Germinal center (tissue), 1 donor: Measurements from ENCODE around the gene NR2C2.

Experiments
- DNase-seq: peaks from one replicate; pipeline ENCODE4 v3.0.0; 2012; ENCODE audit warnings: mixed read lengths, low spot score

NR2C2 gene

DNA sequence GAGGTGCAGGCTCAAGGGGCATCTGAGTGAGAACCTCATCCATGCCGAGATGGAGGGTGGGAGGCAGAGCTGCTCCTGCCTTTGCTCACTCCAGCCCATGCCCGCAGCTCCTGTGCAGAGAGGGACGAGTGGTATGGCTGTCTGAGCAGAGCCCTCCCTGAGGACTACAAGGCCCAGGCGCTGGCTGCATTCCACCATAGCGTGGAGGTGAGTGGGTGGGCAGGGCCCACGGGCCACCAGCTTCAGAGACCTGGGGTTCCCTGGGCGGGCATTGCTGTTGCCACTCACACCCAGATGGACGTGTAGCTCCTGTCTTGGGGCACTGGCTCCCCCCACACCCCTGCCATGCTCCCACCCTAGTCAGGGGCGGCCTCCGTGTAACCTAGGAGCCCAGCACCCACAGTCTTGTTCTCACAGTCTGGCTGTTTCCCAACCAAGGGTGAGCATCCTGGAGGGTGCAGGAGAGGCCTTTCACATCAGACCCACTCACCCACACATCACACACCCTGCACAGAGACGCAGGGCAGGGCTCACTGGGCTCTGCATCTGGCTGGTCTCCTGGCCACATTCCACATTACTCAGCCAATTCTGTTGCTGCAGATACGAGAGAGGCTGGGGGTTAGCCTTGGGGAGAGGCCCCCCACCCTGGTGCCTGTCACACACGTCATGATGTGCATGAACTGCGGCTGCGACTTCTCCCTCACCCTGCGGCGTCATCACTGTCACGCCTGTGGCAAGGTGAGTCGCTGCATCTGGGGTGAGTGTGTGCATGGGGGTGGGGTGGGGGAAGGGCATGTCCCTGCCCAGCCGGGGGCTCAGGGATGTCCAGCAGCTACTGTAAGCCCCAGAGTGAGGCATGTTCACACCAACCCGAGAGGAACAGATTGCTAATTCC is 25.3 kb upstream of the NR2C2 start:
- no peak for DNase-seq

DNA sequence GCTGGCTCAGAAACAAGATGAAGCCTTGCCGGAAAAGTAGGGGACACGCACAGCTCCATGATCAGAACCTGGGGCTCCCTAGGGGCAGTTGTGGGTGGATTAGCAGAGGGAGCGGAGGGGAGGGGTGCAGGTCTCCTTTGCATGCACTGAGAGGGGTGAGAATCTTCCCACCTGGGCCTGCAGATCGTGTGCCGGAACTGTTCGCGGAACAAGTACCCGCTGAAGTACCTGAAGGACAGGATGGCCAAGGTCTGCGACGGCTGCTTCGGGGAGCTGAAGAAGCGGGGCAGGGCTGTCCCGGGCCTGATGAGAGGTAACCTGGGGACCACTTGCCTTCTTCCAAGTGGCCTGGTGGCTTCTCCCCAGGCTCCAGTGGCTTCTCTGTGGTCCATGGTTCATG is 24.5 kb upstream of the NR2C2 start:
- no peak for DNase-seq

- no peak for DNase-seq
Measured at GRCh38 chr3:14923476-14923875, 23.9 kb upstream of the NR2C2 start.

- DNase-seq = peak; percentile 43
Measured at GRCh38 chr3:14925729-14926591, 21.4 kb upstream of the NR2C2 start.

GRCh38 chr3:14926592-14926991 is 20.8 kb upstream of the NR2C2 start:
- DNase-seq = no peak

DNA sequence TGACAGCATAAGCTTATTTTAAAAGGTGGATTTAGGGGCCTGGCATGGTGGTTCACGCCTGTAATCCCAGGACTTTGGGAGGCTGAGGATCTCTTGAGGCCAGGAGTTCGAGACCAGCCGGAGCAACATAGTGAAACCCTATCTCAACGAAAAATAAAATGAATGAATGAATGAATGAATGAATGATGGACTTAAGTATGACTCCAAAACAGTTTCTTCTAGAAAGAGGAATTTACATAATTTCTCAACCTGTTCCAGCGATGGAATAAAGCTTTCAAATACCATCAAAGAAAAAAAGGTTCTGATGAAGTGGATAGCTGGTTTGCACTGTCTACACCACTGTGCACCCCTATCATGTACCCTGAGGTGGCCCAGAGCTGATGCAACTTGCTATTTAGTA is 20.1 kb upstream of the NR2C2 start:
- no peak for DNase-seq

DNA sequence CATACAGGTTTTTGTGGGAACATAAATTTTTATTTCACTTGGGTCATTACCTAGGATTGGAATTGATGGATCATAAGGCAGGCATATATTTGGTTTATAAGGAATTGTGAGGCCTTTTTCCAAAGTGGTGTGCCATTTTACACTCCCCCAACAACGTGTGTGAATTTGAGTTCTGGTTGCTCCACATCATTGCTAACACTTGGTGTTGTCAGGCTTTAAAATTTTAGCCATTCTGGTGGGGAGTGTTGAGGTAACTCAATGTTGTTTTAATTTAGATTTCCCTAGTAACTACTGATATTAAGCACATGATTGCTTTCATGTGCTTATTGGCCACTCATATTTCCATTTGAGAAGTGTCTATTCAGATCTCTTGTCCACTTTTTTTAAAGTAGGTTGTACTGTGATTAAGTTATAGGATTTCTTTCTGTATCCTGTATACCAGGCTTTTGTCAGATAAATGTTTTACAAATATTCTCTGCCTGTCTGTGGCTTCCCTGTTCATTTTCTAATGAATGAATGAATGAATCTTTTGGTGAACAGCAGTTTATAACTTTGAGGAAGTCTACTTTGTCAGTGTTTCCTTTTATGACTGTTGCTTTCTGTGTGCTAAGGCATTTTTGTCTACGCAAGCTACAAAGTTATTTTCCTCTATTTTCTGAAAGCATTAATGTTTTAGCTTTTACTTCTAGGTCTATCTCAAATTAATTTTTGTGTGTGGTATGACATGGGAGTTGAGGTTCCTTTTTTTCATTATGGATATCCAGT is 17.9 kb upstream of the NR2C2 start:
- DNase-seq = no peak

GRCh38 chr3:14933820-14934425 is 13.5 kb upstream of the NR2C2 start:
- DNase-seq = no peak

DNA sequence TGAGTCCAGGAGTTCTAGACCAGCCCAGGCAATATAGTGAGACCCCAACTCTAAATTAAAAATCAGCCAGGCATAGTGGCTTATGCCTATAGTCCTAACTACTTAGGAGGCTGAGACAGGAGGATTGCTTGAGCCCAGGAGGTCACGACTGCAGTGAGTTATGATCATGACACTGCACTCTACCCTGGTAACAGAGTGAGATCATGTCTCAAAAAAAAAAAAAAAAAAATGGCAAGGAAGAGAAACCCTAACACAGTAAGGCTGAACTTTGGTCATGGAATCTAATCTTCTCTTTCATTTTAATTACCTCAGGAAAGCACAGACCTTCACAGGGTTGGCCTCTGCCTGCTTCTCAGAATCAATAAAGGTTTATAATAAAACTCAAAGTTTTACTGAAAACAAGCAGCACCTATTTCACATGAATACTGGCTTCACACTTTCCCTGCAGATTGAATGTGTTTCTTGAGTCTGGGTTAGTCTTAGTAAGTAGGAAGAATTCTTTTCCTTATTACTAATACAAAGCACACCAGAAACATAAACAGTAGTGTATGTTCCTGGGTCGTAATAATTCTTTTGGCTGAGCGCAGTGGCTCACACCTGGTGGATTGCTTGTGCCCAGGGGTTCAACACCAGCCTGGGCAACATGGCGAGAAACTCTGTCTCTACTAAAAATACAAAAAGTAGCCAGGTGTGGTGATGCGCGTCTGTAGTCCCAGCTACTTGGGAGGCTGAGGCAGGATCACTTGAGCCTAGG is 11.6 kb upstream of the NR2C2 start:
- DNase-seq = no peak

DNA sequence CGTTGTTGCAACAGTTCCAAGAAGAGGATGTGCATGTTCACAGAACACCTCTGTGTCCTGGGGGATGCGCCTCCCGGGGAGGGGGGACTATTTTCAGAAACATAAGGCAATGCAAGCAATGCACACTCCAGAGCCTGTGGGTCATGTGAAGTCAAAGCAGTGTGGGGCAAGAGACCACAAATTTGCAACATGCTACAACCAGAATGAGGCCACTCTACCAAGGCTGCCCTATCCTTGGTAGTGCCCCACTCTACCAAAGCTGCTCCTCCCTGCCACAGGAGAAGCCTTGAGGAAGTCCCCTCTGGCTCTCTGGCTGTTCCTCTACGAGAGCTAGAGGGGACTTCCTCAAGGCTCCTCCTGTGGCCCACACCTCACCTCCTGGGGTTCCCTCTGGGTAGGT is 8.4 kb upstream of the NR2C2 start:
- no peak for DNase-seq

DNA sequence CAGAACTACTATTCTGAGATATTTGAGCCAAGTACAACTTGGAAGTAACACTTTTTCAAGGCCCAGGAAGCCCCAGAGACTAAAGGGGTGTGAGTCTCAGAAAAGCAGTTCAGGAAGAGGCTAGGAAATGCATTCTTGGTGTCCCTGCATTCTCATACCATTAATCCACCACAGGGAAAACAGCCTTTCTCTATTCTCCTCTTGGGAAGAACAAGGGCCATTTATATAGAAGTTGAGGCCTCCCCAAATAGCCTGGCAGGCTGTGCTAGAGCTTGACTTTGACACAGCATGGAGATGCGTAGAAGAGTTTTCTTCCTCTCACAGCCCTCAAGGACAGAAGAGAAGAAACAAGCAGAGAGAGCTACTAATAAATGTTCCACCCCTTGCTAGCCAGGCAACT is 5.5 kb upstream of the NR2C2 start:
- no peak for DNase-seq

DNA sequence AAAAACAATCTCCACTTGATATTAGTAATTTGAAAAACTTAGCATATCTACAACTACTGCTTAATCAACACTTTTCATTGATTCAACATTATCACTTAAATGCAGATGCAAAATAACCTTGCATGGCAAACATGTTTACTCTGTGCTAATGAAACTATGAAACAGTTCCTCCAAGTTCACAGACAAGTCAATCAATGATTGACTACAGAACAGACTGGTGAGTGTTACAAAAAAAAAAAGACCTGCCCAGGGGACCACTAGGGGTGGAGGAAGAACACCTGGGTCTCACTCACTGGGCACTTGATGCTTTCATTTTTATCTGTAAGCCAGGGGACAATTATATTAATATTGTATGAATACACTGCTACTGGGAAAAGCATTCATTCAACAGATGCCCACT is 4.3 kb upstream of the NR2C2 start:
- no peak for DNase-seq

- DNase-seq = no peak
Measured at GRCh38 chr3:14946236-14946635, 1.1 kb upstream of the NR2C2 start.

GRCh38 chr3:14946739-14947099 is 664 bp upstream of the NR2C2 start:
- DNase-seq = no peak

GRCh38 chr3:14947886-14948608 is 664 bp downstream of the NR2C2 start:
- peak; percentile 99 for DNase-seq

DNA sequence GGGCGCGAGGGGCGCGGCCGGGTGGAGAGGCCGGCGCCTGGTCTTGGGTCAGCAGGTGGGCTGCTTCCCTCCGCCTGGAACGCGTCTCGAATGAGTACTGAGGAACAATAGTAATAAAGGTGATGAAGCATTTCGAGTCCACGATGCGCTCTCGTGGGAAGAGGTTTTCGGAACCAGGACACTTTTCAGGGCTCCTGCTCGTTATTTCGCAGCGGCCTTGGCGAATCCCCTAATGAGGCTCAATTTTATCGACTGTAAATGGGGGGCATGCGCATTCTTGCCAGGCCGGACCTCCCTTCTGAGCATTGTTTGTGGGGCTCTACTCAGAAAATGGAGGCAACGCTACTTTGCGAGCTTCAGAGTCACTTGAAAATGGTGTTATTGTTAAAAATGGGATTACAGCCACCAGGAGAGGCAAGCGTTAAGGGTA is 1.2 kb downstream of the NR2C2 start:
- DNase-seq = no peak

DNA sequence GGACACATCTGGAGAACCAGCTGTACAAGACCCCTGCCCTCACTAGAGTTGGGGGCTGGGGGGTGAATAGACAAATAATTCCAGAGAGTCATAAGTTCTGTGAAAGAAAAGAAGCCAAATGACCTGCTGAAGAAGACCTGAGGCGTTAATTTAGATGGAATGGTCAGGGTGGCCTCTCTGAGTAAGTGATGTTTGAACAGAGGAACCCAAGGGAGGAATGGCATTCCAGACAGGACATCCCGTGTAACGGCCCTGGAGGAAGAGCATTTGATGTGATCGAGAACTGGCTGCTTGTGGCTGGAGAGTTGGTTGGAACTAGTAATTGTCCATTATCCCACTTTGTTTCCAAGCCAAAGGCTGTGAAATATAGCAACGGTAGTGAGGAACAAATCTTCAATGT is 1.7 kb downstream of the NR2C2 start:
- no peak for DNase-seq

GRCh38 chr3:14950274-14950673 is 2.9 kb downstream of the NR2C2 start:
- DNase-seq = no peak

- DNase-seq = no peak
Measured at GRCh38 chr3:14957153-14957552, 9.8 kb downstream of the NR2C2 start.

DNA sequence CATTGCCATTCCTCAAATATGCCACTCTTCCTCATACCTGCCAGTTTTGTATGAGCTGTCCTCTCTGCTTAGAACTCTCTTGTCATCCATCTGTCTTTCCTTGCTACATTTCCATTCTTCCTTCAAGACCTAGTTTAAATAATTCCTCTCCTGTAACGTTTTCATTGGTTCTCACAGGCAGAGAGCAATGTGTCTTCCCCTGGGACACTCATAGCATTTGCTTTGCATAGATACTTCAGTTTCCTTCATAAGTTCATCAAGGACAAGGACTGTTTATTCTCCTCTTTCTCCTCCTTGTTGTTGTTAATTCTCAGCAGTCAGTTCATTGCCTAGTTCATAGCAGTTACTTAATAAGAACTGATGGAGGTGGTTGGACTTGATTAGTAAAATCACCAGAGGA is 10.5 kb downstream of the NR2C2 start:
- peak; percentile 50 for DNase-seq
